K562 (cell line): ENCODE results near the gene GPATCH3. TPM values are rescaled to one million over a fixed set of nuclear protein-coding genes. Genes with fewer than 3 reads are reported as not detected.

Experiments
- ILK ChIP-seq: fragments of 450-650 bp; IDR thresholded peaks from 2 replicates; pipeline ENCODE4 v1.6.1; 2016; ENCODE audit warnings: missing genetic modification characterization, low read depth, mild to moderate bottlenecking, missing compliant biosample characterization, moderate library complexity, borderline replicate concordance
- KAT7 ChIP-seq: sonication (generic); formaldehyde crosslinking; IDR thresholded peaks from 2 replicates; pipeline ENCODE4 v1.8.0; 2022; ENCODE audit warnings: missing genetic modification reagents, mild to moderate bottlenecking, borderline replicate concordance
- MAFK ChIP-seq: IDR thresholded peaks from 2 replicates; pipeline ENCODE4 v1.6.1; 2011; ENCODE audit warnings: low read length, improper control_type of control experiment
- RBBP5 ChIP-seq: fragments of 200-600 bp; sonication (generic); IDR thresholded peaks from 2 replicates; pipeline ENCODE4 v1.6.1; 2012; ENCODE audit warnings: borderline replicate concordance, mild to moderate bottlenecking, low read length, control low read depth, inconsistent platforms; ENCODE audit not compliant: insufficient read depth, poor library complexity, severe bottlenecking
- TCF7 ChIP-seq: sonication (generic); IDR thresholded peaks from 2 replicates; pipeline ENCODE4 v1.6.1; 2016; ENCODE audit warnings: antibody characterized with exemption, borderline replicate concordance
- ZNF347 ChIP-seq: fragments of 450-650 bp; formaldehyde crosslinking; IDR thresholded peaks from 2 replicates; pipeline ENCODE4 v1.4.0; 2020; ENCODE audit warnings: low read depth, mild to moderate bottlenecking, moderate library complexity
- ZNF444 ChIP-seq: fragments of 250-450 bp; sonication (Bioruptor Pico); IDR thresholded peaks from 2 replicates; pipeline ENCODE4 v1.4.0; 2020; ENCODE audit warnings: mild to moderate bottlenecking, moderate library complexity
- polyA plus RNA-seq, 8 experiments: library from polyadenylated mRNA; depleted of rRNA in 4 of 8; stranded (reverse) in 5 of 8; unstranded in 3 of 8; fragments of >200 nt; fragmentation: Nextera tagmentation in 2 of 8; fragmentation: Illumina TruSeq in 1 of 8; extraction: Ambion mirVana in 2 of 8; extraction: Trizol in 1 of 8; gene quantifications; 2 replicates each; pipeline versions ENCODE4 v1.2.1 to v1.2.3, GENCODE V29; 2011 to 2014; ENCODE audit warnings: inconsistent platforms in 1 of 8, missing spikeins in 1 of 8
- total RNA-seq, 7 experiments: library from RNA; depleted of rRNA in 6 of 7; stranded (reverse); fragments of >200 nt in 6 of 7; fragmentation: Illumina TruSeq in 2 of 7; extraction: Trizol in 2 of 7; gene quantifications; 2 replicates each; pipeline versions ENCODE4 v1.2.1 to v1.2.3, GENCODE V29; 2011 to 2021; ENCODE audit warnings: low replicate concordance in 1 of 7
- TF ChIP-seq, protein P1 (sequence below): fragments of 450-650 bp; formaldehyde crosslinking; IDR thresholded peaks from 2 replicates; pipeline ENCODE4 v1.4.0; 2020; ENCODE audit warnings: mild to moderate bottlenecking
- TF ChIP-seq, protein P2 (sequence below): fragments of 250-450 bp; sonication (Bioruptor Pico); IDR thresholded peaks from 2 replicates; pipeline ENCODE4 v1.8.0; 2021; ENCODE audit warnings: borderline replicate concordance, mild to moderate bottlenecking, moderate library complexity; ENCODE audit not compliant: poor library complexity, severe bottlenecking
- TF ChIP-seq, protein P3 (sequence below): sonication (generic); formaldehyde crosslinking; IDR thresholded peaks from 2 replicates; pipeline ENCODE4 v1.8.1; 2023; ENCODE audit warnings: missing genetic modification reagents, mild to moderate bottlenecking, borderline replicate concordance
- TF ChIP-seq, protein P4 (sequence below): sonication (generic); formaldehyde crosslinking; IDR thresholded peaks from 2 replicates; pipeline ENCODE4 v1.8.0; 2022; ENCODE audit warnings: mild to moderate bottlenecking, missing genetic modification reagents

The GPATCH3 gene
- total and polyA plus RNA-seq, 9 of the 15 experiments (the other 6 are each of a cell fraction or from before 2014, with no cell fraction given): 1.6 to 23.0 (median 13.3) TPM

DNA sequence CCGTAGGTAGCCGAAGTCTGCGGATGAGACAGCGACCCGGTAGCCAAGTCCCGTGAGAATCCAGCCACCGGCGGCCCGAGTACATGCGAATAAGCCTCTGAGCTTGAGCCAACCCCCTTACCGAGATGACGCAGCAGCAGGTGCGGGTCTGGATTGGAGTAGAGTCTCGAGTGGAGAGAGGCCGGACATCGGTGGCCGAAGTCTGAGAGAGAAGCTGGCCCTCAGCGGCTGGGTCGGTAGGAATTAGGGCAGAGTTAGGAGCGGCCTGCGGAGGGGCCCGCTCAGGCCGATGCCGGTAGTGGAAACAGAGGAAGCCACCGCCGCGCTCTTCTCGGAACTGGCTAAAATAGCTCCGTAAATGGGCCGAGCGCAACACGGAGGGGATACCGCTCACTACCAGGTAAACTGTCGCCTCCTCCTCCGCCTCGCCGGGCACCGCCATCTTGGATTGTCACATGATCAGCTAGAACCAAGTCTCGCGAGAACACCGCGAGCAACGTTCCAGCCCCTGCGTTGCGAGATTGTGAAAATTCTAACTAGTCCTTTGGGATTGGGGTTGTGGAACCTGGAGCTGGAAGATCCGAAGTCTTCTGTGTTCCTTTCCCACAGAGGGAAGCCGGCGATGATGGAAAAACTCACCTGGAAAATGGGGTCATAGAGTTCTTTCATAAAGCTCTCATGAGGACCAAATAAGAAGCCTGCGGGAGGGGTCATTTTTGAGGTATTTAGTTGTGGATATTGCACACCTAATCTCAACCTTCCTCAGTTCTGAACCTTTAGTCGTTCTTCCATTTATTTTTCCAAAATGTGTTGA, at the start of gene GPATCH3 (continued):
- TF ChIP-seq ZNF444 (no peak), ILK (no peak), MAFK (no peak), RBBP5 (peak; percentile 95), ZNF347 (CRISPR knock-in tag) (no peak), TCF7 (0 out of 2 replicates have a peak, but pooled peaks have one; percentile 52), KAT7 (CRISPR knock-in tag) (no peak; the same call in 1 of the 2 replicates)
- TF ChIP-seq, protein P1, sequence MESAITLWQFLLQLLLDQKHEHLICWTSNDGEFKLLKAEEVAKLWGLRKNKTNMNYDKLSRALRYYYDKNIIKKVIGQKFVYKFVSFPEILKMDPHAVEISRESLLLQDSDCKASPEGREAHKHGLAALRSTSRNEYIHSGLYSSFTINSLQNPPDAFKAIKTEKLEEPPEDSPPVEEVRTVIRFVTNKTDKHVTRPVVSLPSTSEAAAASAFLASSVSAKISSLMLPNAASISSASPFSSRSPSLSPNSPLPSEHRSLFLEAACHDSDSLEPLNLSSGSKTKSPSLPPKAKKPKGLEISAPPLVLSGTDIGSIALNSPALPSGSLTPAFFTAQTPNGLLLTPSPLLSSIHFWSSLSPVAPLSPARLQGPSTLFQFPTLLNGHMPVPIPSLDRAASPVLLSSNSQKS (CRISPR knock-in tag): no peak
- TF ChIP-seq, protein P2, sequence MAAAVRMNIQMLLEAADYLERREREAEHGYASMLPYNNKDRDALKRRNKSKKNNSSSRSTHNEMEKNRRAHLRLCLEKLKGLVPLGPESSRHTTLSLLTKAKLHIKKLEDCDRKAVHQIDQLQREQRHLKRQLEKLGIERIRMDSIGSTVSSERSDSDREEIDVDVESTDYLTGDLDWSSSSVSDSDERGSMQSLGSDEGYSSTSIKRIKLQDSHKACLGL (CRISPR knock-in tag): peak; percentile 75
- TF ChIP-seq, protein P3, sequence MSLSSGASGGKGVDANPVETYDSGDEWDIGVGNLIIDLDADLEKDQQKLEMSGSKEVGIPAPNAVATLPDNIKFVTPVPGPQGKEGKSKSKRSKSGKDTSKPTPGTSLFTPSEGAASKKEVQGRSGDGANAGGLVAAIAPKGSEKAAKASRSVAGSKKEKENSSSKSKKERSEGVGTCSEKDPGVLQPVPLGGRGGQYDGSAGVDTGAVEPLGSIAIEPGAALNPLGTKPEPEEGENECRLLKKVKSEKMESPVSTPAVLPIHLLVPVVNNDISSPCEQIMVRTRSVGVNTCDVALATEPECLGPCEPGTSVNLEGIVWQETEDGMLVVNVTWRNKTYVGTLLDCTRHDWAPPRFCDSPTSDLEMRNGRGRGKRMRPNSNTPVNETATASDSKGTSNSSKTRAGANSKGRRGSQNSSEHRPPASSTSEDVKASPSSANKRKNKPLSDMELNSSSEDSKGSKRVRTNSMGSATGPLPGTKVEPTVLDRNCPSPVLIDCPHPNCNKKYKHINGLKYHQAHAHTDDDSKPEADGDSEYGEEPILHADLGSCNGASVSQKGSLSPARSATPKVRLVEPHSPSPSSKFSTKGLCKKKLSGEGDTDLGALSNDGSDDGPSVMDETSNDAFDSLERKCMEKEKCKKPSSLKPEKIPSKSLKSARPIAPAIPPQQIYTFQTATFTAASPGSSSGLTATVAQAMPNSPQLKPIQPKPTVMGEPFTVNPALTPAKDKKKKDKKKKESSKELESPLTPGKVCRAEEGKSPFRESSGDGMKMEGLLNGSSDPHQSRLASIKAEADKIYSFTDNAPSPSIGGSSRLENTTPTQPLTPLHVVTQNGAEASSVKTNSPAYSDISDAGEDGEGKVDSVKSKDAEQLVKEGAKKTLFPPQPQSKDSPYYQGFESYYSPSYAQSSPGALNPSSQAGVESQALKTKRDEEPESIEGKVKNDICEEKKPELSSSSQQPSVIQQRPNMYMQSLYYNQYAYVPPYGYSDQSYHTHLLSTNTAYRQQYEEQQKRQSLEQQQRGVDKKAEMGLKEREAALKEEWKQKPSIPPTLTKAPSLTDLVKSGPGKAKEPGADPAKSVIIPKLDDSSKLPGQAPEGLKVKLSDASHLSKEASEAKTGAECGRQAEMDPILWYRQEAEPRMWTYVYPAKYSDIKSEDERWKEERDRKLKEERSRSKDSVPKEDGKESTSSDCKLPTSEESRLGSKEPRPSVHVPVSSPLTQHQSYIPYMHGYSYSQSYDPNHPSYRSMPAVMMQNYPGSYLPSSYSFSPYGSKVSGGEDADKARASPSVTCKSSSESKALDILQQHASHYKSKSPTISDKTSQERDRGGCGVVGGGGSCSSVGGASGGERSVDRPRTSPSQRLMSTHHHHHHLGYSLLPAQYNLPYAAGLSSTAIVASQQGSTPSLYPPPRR (CRISPR knock-in tag): peak; percentile 69; the same call in 1 of the 2 replicates
- TF ChIP-seq, protein P4, sequence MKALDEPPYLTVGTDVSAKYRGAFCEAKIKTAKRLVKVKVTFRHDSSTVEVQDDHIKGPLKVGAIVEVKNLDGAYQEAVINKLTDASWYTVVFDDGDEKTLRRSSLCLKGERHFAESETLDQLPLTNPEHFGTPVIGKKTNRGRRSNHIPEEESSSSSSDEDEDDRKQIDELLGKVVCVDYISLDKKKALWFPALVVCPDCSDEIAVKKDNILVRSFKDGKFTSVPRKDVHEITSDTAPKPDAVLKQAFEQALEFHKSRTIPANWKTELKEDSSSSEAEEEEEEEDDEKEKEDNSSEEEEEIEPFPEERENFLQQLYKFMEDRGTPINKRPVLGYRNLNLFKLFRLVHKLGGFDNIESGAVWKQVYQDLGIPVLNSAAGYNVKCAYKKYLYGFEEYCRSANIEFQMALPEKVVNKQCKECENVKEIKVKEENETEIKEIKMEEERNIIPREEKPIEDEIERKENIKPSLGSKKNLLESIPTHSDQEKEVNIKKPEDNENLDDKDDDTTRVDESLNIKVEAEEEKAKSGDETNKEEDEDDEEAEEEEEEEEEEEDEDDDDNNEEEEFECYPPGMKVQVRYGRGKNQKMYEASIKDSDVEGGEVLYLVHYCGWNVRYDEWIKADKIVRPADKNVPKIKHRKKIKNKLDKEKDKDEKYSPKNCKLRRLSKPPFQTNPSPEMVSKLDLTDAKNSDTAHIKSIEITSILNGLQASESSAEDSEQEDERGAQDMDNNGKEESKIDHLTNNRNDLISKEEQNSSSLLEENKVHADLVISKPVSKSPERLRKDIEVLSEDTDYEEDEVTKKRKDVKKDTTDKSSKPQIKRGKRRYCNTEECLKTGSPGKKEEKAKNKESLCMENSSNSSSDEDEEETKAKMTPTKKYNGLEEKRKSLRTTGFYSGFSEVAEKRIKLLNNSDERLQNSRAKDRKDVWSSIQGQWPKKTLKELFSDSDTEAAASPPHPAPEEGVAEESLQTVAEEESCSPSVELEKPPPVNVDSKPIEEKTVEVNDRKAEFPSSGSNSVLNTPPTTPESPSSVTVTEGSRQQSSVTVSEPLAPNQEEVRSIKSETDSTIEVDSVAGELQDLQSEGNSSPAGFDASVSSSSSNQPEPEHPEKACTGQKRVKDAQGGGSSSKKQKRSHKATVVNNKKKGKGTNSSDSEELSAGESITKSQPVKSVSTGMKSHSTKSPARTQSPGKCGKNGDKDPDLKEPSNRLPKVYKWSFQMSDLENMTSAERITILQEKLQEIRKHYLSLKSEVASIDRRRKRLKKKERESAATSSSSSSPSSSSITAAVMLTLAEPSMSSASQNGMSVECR: peak; percentile 96
